HG02884 (cell line): Measurements from ENCODE around the gene ADM5.

ENCODE experiments used
- ATAC-seq: cut with Tn5 transposase; IDR thresholded peaks from one replicate; pipeline ENCODE4 v1.9.1; 2021; ENCODE audit warnings: mild to moderate bottlenecking, moderate library complexity; ENCODE audit not compliant: unreplicated experiment

The ADM5 gene, protein sequence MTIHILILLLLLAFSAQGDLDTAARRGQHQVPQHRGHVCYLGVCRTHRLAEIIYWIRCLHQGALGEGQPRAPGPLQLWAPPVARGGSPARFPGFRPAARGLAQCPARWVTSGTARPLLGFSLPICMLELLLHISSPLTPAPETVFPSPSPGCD

DNA sequence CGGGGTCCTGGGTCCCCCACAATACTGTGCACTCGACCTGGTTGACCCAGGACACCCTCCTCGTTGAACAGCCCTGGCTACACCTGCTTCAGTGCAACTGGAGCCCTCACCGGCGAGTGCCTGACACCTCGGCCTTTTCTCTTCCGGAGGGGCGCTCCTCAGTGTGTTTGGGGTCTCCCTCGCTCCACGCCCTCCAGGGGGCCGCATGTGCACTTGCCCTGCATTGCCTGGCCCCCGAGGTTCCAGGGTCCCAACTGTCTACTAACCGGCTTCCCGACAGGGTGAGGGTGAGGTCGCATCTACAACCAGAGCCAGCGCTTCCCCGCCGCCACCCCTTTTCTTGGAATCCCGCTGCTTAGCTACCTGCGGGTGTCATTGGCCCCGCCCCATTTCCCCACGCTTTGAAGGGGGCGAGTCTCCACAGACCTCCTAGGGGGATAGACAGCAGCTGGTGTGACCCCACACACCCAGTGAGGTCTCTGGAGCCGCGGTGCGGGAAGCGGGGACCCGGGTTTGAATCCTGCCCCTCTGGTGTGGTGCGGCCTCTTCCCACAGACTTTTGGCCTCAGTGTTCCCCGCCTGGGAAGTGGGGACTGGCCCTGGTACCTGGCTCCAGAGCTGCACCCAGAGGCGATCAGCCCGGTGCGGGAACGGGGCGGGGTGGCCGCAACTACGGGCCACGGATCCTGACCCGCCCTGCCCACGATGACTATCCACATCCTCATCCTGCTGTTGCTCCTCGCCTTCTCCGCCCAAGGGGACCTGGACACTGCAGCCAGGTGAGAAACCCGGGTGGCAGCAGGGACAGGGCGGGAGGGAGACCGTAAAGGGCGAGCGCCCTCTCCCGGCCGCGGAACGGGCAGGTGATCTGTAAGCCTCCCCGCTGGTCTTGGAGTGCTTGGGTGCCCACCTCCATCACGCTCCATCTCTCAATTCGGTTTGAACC lies at the start of gene ADM5:
TSS of gene ADM5 (plus strand) at position 462 of the 946 bp plus-strand sequence. CDS start at position 706, 244 bp downstream.
- ATAC-seq: no peak

DNA sequence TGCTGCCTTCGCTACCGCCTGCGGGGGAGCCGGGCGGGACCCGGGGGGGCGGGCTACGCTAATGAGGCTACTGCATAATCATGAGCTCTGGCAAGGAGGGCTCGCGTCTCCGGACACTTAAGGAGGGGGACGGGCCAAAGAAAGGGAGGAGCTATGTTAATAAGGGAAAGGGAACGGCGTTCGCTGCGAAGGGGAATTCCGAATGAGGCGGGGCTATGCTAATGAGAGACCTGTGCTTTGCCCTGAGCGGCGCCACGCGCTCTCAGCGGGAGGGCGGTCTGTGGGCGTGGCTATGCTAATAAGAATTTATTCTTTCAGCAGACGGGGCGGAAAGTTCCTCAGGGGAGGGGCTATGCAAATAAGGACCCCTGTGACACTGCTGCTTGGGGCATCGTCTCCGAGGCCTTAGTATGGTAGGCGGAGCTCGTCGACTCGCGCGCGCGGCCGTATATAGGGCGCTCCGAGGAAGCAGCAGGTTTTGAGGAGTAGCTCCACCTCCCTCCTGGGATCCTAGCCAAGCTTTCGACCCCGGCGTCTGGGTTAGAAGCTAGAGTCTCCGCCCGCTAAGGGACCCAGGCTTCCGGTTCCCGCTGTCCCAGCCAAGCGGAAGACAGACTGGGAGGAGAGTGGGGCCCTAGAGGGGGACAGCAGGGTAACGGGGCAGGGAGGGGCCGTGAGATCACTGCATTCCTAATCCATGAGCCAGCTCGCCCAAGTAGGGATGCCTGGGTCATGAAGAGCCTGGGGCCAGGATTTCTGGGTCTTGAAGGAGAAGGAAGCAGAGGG lies 49.1 kb upstream of the ADM5 start, which contains the start of gene RRAS:
TSS of gene RRAS (minus strand) at position 31 of the 786 bp plus-strand sequence. CDS start 45 bp downstream, outside the sequence.
- peak; percentile 52 for ATAC-seq

DNA sequence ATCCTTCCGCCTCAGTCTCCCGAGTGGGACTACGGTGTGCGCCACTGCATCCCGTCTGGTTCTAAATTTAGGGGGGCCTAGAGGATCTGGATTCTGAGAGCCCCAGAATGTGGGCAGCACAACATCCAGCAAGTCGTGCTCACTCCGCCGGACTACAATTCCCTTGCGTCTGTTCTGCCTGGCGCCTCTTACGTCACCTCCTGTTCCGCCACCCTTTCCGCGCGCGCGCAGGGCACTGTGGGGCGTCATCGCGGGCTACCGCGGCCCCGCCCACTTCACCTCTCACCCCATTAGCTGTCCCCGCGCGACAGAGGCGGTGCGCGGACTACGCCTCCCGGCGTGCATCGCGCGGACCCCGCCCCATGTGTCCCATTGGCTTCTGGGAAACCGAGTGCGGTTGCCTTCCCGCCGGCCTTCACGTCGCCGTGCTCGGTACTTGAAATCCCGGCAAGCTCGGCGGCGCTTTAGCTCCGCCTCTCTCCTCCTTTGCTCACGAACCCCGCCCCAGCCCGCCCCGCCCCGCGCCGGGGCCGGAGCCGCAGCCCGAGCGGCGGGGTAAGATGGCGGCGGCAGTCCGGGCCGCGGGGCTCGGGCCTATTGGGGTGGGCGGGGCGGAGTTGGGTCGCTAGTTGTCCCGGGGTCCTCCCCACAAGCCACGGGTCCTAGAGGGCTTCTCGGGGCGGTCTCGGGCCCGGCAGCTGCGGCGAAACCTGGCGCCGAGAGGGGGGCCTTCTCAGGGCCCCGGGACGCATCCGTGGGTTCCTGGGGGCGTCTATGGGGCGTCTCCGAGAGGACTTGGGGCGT lies 47.5 kb upstream of the ADM5 start, which contains the start of gene SCAF1:
TSS of gene SCAF1 (plus strand) at position 522 of the 804 bp plus-strand sequence. CDS start 2,818 bp downstream, outside the sequence.
- peak; percentile 45 for ATAC-seq

DNA sequence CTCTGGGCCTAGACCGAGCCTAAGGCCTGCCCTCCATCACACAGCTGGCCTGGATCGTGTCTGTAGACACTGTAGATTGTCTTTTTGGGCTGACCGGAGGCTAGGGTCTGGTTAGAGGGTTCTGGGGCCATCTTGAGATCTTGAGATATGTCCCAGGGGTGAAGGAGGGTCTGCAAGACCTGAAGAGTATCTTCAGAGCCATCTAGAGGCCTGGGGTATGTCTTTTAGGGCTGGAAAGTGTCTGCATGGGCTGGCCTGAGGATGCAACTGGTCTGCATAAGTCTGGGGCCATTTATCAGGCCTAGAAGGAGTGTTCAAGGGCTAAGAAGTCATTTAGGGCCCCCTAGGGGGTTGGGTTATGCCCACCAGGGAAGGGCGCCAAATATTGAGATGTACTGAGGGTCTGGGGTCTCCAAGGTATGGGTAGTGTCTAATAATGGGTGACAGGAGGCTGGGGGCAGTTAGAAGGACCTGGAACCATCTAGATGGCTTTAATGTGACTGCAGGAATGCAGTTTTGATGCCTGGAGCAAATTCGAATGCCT lies 46.8 kb upstream of the ADM5 start:
- ATAC-seq: no peak

DNA sequence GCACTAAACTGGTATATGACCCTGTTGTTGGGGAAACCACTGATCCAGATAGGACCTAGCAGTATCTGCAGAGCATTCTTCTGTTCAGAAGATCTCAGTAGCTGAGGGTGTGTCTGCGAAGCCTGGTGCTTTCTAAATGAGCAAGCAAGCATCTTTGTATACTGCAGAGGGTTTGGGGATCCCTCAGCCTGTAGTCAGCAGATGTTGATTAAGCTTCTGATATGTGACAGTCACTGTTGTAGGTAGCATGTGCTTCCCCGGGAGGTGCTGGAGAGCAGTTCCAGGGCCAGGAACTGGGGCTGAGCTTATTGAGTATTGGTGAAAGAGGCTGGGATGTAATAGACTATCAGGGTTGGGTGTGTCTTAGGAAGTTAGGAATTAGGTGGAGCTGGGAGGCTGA lies 45.9 kb upstream of the ADM5 start:
- no peak for ATAC-seq

DNA sequence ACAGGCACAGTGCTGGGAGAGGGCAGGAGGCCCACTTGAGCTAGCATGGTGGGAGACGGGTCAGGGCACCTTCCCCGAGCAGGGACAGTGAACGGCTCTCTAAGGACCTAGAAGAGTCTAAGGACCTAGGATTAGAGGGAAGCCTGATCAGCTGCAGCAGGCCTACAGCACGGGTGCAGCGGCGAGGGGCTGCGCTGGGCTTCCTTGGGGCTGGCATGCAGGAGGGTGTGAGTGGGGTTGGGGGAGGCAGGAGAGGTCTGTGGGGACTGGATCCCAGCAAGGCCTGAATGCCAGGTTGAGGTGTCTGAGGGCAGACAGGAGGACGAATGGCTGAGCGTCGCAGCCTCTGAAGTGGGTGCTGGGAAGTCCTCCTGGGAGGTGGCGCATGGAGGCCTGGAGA lies 43.8 kb upstream of the ADM5 start:
- no peak for ATAC-seq

DNA sequence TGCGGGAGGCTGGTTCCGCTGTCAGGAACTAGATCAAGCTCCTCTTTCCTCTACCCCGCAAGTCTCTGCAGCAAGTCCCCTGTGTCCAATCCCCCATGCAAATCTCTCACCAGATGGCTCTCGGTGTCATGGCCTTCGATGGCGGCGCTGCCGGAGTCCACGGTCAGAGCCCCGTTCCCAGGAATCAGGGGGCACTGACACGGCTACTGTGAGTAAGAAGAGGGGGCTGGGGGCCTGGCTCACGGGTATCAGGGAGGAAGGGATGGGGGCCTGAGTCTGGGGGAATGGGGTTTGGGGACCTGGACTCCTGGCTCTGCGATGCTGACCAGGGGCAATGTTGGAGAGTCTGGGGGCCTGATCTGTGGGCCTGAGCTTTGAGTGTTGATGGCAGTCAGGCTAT lies 43.4 kb upstream of the ADM5 start:
- ATAC-seq: no peak

DNA sequence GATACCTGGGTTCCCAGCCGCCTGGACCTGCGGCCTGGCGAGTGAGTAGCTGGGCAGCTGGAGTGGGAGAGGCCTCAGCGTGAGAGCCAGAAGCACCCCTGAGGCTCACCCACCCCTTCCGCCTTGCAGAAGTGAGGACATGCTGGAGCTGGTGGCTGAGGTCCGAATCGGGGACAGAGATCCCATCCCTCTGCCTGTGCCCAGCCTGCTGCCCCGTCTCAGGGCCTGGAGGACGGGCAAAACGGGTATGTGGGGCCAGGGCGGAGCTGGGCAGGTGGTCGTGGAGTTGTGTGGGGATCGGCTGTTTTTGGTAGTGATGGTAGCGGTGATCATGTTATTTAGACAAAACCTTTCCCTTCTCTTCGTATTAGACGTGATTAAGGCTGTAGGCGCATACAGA lies 42.8 kb upstream of the ADM5 start:
- no peak for ATAC-seq

DNA sequence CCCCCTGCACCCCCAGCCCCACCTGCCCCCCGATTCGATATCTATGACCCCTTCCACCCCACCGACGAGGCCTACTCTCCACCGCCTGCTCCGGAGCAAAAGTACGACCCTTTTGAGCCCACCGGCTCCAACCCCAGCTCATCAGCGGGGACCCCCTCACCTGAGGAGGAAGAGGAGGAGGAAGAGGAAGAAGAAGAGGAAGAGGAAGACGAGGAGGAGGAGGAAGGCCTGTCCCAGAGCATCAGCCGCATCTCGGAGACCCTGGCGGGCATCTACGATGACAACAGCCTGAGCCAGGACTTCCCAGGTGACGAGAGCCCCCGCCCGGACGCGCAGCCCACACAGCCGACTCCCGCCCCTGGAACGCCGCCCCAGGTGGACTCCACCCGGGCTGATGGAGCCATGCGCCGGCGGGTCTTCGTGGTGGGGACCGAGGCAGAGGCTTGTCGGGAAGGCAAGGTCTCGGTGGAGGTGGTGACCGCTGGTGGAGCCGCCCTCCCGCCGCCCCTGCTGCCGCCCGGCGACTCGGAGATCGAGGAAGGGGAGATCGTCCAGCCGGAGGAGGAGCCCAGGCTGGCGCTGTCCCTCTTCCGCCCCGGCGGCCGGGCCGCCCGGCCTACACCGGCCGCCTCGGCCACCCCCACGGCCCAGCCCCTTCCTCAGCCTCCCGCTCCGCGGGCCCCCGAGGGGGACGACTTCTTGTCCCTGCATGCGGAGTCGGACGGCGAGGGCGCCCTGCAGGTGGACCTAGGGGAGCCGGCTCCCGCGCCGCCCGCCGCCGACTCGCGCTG lies 38.2 kb upstream of the ADM5 start:
- ATAC-seq: no peak

DNA sequence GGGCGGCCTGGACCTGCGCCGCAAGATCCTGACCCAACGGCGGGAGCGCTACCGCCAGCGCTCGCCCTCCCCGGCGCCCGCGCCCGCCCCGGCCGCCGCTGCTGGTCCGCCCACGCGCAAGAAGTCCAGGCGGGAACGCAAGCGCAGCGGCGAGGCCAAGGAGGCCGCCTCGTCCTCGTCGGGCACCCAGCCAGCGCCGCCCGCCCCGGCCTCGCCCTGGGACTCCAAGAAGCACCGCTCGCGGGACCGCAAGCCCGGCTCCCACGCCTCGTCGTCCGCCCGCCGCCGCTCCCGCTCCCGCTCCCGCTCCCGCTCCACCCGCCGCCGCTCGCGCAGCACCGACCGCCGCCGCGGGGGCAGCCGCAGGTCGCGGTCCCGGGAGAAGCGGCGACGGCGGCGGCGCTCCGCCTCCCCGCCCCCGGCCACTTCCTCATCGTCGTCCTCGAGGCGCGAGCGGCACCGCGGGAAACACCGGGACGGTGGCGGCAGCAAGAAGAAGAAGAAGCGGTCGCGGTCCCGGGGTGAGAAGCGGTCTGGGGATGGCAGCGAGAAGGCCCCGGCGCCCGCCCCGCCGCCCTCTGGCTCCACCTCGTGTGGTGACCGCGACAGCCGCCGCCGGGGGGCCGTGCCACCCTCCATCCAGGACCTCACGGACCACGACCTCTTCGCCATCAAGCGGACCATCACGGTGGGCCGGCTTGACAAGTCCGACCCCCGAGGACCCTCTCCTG lies 37.4 kb upstream of the ADM5 start:
- no peak for ATAC-seq

DNA sequence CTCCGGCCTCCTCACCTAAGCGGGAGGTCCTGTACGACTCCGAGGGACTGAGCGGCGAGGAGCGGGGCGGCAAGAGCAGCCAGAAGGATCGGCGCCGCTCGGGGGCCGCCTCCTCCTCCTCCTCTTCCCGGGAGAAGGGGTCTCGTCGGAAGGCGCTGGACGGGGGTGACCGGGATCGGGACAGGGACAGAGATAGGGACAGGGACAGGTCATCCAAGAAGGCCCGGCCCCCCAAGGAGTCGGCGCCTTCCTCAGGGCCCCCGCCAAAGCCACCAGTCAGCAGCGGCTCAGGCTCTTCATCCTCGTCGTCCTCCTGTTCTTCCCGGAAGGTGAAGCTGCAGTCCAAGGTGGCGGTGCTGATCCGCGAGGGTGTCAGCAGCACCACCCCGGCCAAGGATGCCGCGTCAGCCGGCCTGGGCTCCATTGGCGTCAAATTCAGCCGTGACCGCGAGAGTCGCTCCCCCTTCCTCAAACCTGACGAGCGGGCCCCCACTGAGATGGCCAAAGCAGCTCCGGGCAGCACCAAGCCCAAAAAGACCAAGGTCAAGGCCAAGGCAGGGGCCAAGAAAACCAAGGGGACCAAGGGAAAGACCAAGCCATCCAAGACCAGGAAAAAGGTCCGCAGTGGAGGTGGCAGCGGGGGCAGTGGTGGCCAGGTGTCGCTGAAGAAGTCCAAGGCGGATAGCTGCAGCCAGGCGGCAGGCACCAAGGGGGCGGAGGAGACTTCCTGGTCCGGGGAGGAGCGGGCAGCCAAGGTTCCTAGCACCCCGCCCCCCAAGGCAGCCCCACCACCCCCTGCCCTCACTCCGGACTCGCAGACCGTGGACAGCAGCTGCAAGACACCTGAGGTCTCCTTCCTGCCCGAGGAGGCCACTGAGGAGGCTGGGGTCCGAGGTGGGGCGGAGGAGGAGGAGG lies 36.6 kb upstream of the ADM5 start:
- ATAC-seq: no peak

DNA sequence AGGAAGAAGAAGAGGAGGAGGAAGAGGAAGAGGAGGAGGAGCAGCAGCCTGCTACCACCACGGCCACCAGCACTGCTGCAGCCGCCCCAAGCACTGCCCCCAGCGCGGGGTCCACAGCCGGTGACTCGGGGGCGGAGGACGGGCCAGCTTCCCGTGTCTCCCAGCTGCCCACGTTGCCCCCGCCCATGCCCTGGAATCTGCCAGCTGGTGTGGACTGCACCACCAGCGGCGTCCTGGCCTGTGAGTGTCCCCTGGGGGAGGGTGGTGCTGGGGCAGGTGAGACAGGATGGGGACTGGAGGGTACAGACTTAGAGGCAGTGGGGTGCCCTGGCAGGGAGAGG lies 36.0 kb upstream of the ADM5 start:
- no peak for ATAC-seq

DNA sequence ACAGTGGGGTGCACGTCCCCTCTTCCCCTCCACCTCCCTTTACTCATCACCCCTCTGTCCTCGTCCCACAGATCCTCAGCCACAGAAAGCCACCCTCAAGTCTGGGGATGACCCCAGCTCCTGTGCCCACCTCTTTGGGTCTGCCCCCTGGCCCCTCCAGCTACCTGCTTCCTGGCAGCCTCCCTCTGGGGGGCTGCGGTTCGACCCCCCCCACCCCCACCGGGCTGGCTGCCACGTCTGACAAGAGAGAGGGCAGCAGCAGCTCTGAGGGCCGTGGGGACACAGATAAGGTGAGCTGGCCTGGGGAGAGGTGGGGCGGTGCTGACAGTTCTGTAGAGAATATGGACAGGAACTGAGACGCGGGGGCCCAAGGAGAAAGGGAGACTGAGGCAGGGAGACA lies 34.8 kb upstream of the ADM5 start:
- ATAC-seq: no peak

DNA sequence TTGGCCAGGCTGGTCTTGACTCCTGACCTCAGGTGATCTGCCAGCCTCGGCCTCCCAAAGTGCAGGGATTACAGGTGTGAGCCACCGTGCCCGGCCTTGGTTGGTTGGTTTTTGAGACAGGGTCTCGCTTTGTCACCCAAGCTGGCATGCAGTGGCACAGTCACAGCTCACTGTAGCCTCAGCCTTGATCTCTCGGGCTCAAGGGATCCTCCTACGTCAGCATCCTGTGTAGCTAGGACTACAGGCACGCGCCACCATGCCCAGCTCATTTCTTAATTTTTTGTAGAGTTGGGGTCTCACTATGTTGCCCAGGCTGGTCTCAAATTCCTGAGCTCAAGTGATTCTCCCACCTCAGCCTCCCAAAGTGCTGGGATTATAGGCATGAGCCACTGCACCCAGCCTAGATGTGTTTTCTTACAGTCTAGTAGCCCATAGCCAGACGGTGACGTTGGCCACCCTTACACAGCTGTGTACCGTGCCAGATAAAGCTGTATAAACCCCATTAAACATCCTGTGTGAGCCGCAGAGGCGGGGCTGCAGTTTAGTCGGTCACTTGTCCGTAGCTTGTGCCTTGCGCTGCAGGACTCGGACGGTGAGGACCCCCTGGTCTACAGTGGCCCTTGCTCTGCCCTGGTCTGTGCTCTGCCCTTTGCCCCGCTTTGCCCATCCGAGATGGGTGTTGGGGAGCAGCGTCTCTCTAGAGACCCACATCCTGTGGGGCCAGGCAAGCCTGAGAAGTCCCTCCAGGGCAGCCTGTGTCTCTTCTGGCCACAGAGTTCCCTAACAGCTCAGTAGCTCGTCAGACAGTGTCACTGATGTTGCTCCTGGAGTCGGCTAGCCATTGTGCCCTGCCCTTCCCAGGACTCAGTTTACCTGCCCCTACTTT lies 33.6 kb upstream of the ADM5 start:
- ATAC-seq: no peak

DNA sequence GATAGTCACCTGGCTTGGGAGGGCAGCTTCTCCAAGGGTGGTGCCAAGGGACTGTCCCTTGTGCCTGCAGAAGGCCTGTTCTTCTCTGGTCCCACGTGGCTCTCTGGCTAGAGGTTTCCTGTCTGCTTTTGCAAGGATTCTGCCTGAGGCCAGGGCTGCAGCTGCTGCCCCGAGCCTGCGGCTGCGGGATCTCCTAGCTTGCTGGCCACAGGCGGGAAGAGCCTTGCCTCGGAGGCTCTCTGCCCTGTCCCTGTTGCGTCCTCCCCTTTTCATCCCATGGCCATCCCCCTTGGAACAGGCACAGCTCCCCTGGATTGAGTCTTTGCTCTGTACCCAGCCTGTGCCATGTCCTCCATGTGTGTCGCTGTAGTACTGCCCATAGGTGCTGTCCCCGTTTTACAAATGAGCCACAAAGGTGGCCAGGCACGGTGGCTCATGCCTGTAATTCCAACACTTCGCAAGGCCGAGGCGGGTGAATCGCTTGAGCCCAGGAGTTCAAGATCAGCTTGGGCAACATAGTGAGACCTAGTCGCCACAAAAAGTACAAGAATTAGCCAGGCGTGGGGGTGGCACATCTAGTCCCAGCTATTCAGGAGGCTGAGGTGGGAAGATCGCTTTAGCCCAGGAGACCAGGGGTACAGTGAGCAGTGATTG lies 32.8 kb upstream of the ADM5 start:
- ATAC-seq: no peak

DNA sequence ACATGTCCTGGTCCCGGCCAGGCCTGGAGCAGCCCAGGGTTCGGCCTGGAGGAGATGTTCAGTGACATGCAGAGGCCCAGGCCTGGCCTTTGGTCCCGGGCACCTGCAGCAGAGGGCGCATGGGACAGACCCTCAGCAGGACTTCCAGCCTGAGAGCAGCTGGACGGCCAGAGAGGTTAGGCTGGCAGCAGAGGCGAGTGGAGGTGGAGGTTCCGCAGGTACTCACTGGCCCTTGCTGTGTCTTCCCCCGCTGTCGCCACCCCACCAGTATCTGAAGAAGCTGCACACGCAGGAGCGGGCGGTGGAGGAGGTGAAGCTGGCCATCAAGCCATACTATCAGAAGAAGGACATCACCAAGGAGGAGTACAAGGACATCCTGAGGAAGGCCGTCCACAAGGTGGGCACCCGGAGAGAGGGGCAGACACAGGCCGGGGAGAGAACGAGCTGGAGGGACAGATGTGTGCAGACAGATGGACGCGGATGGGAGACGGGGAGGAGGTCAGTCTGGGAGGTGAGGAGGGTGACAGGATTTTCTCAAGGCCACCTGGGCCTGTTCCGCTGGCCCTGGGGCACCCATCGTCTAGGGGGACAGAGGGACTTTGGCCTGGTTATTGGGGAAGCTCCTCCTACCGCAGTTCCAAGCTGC lies 31.8 kb upstream of the ADM5 start:
- no peak for ATAC-seq
